Head of caudate nucleus (tissue), 42 donors: ENCODE results near the gene DNAH11.
"Not testable (repeated sequence)": the region's sequence is repeated elsewhere in the genome, so short reads cannot be mapped to it uniquely, and the experiment has no call there.

ENCODE experiments used
- DNase-seq, 42 donors: peaks; one replicate each; pipeline versions ENCODE4 v3.0.0 to v3.0.0-alpha.2; 2020 to 2021; ENCODE audit warnings: mixed read lengths in 7 of 42
- intact Hi-C: fragments of 100-400 bp; cut with DNase I; formaldehyde crosslinking; loops from one replicate; pipeline ENCODE4 v1.15.0; 2022

The DNAH11 gene

GRCh38 chr7:21690705-21691104 lies 147.9 kb downstream of the DNAH11 start:
- intact Hi-C loops, result no loop called here
- DNase-seq, result peak in 2 of 42 donors; percentile 6 to 25

GRCh38 chr7:21691146-21691545 lies 148.3 kb downstream of the DNAH11 start:
- DNase-seq, intact Hi-C loops: not testable (repeated sequence)

- DNase-seq, intact Hi-C loops: not testable (repeated sequence)
Measured at GRCh38 chr7:21700587-21700986, 157.7 kb downstream of the DNAH11 start.

- no peak for DNase-seq
Measured at GRCh38 chr7:21702303-21702702, 159.5 kb downstream of the DNAH11 start.

DNA sequence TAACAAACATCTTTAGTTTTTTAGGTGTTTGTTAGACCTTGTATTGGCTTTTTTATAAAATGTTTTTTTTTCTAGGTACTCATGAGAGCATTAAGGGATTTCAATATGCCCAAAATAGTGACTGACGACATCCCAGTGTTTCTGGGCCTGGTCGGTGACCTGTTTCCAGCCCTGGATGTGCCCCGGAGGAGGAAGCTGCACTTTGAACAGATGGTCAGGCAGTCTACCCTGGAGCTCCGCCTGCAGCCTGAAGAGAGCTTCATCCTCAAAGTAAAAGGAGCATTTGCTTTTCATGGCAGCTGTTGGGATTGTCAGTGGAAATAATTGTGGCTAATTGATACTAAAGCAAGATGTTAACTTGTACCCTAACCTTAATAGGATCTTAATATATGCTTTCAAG lies 161.5 kb downstream of the DNAH11 start:
- DNase-seq, result no peak
- intact Hi-C loops, result no loop called here

More at GRCh38 chr7:21702303-21702702, 159.5 kb downstream of the DNAH11 start:
- intact Hi-C loops, result no loop called here

DNA sequence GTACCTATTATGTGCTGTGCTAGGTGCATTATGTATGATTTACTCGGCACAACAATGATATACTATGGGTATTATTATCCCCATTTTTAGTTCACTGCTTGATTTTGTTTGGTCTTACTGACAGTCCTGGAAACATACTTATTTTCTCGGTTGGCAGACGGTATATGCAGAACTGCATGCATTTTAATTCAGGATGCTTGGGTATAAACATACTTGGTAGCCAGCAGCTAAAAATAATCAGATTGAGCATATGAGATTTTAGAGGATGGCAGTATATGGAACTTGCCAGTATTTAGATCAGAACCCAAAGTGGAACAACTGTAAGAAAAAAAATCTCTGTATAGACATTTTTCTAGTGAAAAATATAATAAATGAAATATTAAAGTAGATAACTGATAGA lies 163.3 kb downstream of the DNAH11 start:
- no peak for DNase-seq
- intact Hi-C loops, result no loop called here

DNA sequence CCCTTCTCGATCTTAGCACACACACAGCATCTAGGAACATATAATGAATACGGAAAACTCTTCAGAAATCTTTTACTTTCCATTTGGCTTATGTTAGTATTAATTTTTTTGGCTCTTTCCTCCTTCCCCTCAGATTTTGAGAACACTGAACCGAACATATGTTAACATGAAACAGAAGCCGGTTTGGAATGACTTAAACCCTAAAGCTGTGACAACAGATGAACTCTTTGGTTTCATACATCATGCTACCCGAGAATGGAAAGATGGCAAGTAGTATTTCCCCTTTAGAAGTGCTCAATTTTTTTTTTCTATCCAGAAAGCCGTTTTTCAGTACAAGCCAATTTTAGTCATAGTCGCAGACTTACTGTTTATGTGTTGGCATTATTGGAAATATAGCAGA lies 164.7 kb downstream of the DNAH11 start:
- no peak for DNase-seq
- intact Hi-C loops, result no loop called here

- no peak for DNase-seq
- intact Hi-C loops, result no loop called here
Measured at GRCh38 chr7:21708096-21708495, 165.3 kb downstream of the DNAH11 start.

DNA sequence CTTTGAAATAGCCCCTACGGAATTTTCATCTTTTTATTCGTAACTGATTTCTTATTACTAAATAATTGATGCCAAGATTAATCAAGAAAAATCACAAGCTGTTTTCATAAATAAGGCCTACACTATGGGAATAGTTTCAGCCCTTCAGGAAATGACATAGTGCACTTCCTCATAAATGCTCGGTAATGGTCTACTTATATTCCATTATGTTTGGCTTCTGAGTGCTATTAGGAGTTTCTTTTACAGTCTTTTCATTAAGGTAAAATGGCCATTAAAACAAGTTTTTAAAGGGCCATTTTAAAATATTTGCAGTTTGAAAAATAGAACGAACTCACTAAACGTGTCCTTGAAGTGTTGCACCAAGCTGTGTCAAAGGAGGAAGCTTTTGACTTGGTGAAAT lies 174.5 kb downstream of the DNAH11 start:
- intact Hi-C loops, result no loop called here
- DNase-seq, result no peak

DNA sequence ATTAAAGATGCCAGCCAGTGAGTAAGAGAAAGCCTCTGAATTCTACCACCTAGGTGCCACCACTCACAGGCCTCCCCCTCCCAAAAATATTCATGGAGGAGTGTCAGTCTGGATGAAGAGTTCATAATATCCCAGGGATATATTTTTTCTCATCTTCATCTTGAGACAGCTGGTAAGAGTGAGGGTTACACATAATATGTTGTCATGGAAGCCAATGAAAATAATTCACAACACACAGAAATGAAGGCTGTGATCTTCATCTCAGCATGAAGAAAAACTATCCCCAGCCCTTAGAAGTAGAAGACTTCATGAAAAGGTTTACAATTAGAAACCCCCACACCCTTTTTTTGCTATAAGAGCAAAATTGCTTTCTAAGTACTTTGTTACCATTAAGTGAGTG lies 175.6 kb downstream of the DNAH11 start:
- intact Hi-C loops, result no loop called here
- DNase-seq, result no peak

DNA sequence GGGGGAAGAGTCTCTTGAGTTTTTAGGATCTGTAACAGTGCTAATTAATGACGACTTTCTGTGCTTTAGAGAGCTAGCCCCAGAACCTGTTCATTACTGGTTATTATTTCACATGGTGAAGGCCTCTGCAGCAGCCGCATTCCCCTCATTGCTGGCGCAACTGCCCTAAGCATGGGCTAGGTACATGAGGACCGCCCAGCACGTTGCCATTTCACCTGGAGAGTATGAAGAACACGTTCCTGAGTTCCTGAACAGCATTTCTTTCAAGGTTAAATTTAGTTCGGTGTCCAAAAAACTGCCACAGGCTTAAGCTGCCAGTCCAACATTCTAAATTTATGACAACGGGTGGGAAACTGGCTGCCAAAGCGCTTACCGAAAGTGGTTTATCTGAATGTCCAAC lies 177.0 kb downstream of the DNAH11 start:
- DNase-seq, result no peak
- intact Hi-C loops, result no loop called here

DNA sequence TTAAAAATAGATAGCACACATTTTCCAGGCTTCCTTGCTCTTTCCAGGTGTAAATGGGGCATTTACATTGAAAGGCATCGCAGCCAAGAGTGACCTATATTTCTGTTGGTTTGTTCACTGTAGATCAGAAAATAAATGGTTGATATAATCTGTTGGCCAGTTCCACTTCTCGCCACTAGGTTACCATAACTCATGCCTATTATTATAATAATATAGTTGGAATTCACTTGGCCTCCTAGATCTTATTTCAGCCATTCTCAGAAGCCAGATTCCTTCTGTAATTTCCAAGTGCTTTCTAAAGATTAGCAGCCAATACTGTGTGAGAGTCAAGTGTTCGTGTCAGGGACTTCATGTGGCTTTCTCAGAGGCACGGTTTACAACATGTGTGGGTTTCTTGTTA lies 179.5 kb downstream of the DNAH11 start:
- intact Hi-C loops, result no loop called here
- DNase-seq, result no peak

- DNase-seq, result no peak
- intact Hi-C loops, result no loop called here
Measured at GRCh38 chr7:21724562-21724961, 181.7 kb downstream of the DNAH11 start.

GRCh38 chr7:21730399-21730798 lies 187.6 kb downstream of the DNAH11 start:
- intact Hi-C loops, result no loop called here
- DNase-seq, result no peak

GRCh38 chr7:21731977-21732376 lies 189.1 kb downstream of the DNAH11 start:
- intact Hi-C loops, result no loop called here
- DNase-seq, result no peak

GRCh38 chr7:21732956-21733355 lies 190.1 kb downstream of the DNAH11 start:
- intact Hi-C loops, DNase-seq: not testable (repeated sequence)

- no peak for DNase-seq
- intact Hi-C loops, result no loop called here
Measured at GRCh38 chr7:21733837-21734236, 191.0 kb downstream of the DNAH11 start.

DNA sequence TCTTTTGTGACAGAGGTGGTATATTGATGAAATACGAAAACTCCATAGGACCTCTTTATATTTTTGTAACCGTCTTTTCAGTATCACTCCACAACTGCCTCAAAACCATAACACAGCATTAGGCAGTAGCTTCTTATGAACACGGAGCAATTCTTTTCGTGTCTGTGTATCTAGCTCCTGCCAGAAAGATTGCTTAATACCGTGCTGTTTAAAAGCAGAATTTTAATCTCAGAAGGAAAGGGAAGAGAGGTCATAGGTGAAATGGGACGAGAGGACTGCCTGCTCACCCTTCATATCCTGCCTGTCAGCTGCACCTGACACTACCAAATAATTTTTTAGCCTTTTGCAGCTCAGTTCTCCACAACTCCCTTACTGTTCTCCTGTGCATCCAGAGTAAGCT lies 200.7 kb downstream of the DNAH11 start:
- intact Hi-C loops, result no loop called here

DNA sequence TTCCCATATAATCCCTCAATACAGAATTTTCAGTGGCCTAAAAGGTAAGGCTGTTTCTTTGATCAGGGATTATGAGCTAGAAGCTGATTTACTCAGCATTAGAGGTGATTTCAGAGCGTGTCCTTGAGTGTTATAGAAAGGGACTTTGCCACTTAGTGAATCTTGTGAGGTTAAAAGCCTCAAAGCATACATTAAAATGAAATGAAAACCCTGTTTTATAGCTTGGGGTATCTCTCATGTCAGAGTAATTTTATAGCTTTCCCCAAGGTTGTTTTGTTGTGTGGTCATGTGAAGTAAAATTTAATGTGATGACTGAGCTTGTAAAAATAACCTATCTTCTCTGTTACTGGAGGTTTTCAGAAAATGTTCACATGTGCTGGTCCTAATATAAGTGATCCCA lies 204.1 kb downstream of the DNAH11 start:
- intact Hi-C loops, result no loop called here
- no peak for DNase-seq

More for the DNA sequence above, 200.7 kb downstream of the DNAH11 start:
- DNase-seq, result no peak

DNA sequence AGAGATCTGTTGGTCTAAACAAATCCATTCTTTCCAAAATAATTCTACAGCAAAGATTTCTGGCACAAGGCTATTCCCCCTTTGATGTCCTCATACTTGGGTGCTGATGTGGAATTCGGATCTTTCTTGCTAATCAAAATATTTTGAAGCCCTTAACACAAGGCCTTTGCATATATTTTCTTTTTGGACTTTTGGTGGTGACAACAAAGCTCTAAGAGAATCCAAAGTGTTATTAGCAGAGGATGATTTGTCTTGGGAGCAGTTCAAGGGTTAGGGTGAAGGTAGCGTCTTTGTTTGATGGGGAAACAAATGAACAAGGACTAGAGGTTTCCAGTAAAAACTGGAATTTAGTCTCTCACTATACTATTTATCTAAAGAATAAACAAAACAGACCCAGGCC lies 205.0 kb downstream of the DNAH11 start:
- DNase-seq, result no peak
- intact Hi-C loops, result no loop called here

GRCh38 chr7:21749378-21749777 lies 206.5 kb downstream of the DNAH11 start:
- DNase-seq, result no peak
- intact Hi-C loops, result no loop called here

DNA sequence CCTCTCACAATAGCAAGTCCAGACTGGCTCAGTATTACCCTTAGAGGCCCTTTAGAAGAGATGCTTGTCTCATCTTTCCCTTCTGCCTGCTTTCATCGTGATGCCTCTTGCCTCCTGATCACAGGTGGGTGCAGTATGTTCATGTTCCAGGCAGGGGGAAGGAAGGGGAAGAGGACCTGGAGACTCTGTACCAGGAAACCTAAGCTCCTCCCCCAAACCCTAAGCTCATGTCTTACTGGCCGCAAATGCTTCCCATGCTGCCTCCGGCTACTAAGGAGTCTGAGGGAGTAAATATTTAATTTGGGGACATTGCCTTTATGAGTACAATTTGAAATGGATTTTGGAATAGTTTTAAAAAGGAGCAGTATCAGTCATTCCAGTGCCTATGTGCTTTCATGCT lies 210.2 kb downstream of the DNAH11 start:
- DNase-seq, result no peak
- intact Hi-C loops, result no loop called here
